Cardiac muscle cell (in vitro differentiated cells and primary cell): ENCODE measurements around the gene TPSD1. TPM values are rescaled to one million over a fixed set of nuclear protein-coding genes. Genes with fewer than 3 reads are reported as not detected.
"Not testable (repeated sequence)": the region's sequence is repeated elsewhere in the genome, so short reads cannot be mapped to it uniquely, and the experiment has no call there.

ENCODE experiments used
- DNase-seq, 2 donors: peaks; one replicate each; pipeline versions ENCODE4 v3.0.0 to v3.0.0-alpha.2; 2010 to 2017; ENCODE audit warnings: low read depth in 1 of 2, low spot score in 1 of 2
- H3K27ac ChIP-seq: fragments of 200-600 bp; sonication (generic); 2 replicates; pipeline ENCODE4 v1.5.1; 2016
- H3K27me3 ChIP-seq: fragments of 200-600 bp; sonication (generic); 2 replicates; pipeline ENCODE4 v1.6.0; 2016; ENCODE audit warnings: control low read depth
- H3K36me3 ChIP-seq: fragments of 200-600 bp; sonication (generic); 2 replicates; pipeline ENCODE4 v1.5.1; 2016; ENCODE audit warnings: control low read depth
- H3K4me1 ChIP-seq: fragments of 200-600 bp; sonication (generic); 2 replicates; pipeline ENCODE4 v1.8.1; 2017; ENCODE audit warnings: low read depth, mild to moderate bottlenecking, mixed run types
- H3K4me3 ChIP-seq: fragments of 200-600 bp; sonication (generic); 2 replicates; pipeline ENCODE4 v1.5.1; 2016; ENCODE audit warnings: mild to moderate bottlenecking
- H3K9me3 ChIP-seq: fragments of 200-600 bp; sonication (generic); 2 replicates; pipeline ENCODE4 v1.5.1; 2017; ENCODE audit warnings: low read depth, mild to moderate bottlenecking, control low read depth
- CTCF ChIP-seq: IDR thresholded peaks from 2 replicates; pipeline ENCODE4 v1.5.1; 2012; ENCODE audit warnings: low read depth, mild to moderate bottlenecking, low read length
- polyA plus RNA-seq: library from polyadenylated mRNA; unstranded; fragments of >200 nt; fragmentation: Nextera tagmentation; extraction: Ambion mirVana; gene quantifications from 2 replicates; pipeline ENCODE4 v1.2.1, GENCODE V29; 2016
- total RNA-seq: library from RNA; depleted of rRNA; stranded (reverse); fragments of >200 nt; gene quantifications from 2 replicates; pipeline ENCODE4 v1.2.3, GENCODE V29; 2016

TPSD1 gene
- total and polyA plus RNA-seq, 2 experiments from 2014 or later = not detected

- Histone ChIP-seq H3K4me3 (no peak overlapping the region), H3K9me3 (no peaks in the 10 kb centered on the region), H3K27me3 (no peaks in the 10 kb centered on the region), H3K27ac (no peak overlapping the region), H3K36me3 (no peaks in the 10 kb centered on the region), H3K4me1 (no peaks in the 10 kb centered on the region)
- DNase-seq = no peak
- TF ChIP-seq CTCF = no peak
Measured at GRCh38 chr16:1222553-1223354, 33.1 kb upstream of the TPSD1 start.

- no peaks in the 10 kb centered on the region for H3K36me3 ChIP-seq
- DNase-seq = no peak
- no peaks in the 10 kb centered on the region for H3K9me3 ChIP-seq
- no peak overlapping the region for H3K4me3 ChIP-seq
- H3K27me3 ChIP-seq = no peaks in the 10 kb centered on the region
- no peaks in the 10 kb centered on the region for H3K4me1 ChIP-seq
- no peak for TF ChIP-seq CTCF
- no peak overlapping the region for H3K27ac ChIP-seq
Measured at GRCh38 chr16:1223355-1224214, 32.3 kb upstream of the TPSD1 start.

GRCh38 chr16:1224558-1224957 lies 31.3 kb upstream of the TPSD1 start:
- no peak overlapping the region for H3K4me3 ChIP-seq
- TF ChIP-seq CTCF = no peak
- H3K4me1 ChIP-seq = no peaks in the 10 kb centered on the region
- no peak overlapping the region for H3K27ac ChIP-seq
- DNase-seq = no peak
- H3K9me3 ChIP-seq = no peaks in the 10 kb centered on the region
- H3K27me3 ChIP-seq = no peaks in the 10 kb centered on the region
- no peaks in the 10 kb centered on the region for H3K36me3 ChIP-seq

- Histone ChIP-seq H3K4me1 (no peaks in the 10 kb centered on the region), H3K27ac (no peak within 1 kb of the TSS), H3K27me3 (no peaks in the 10 kb centered on the region), H3K4me3 (no peak within 1 kb of the TSS), H3K9me3 (no peaks in the 10 kb centered on the region), H3K36me3 (no peaks in the 10 kb centered on the region)
- DNase-seq = no peak
- TF ChIP-seq CTCF = no peak
Measured at GRCh38 chr16:1225051-1225451, 30.8 kb upstream of the TPSD1 start, which contains the start of gene TPSG1. Gene TPSG1 (minus strand): TSS chr16:1225268. CDS start chr16:1225252, 16 bp downstream.

- not testable (repeated sequence) for H3K36me3 ChIP-seq, H3K9me3 ChIP-seq, H3K27me3 ChIP-seq, H3K4me3 ChIP-seq, DNase-seq, H3K27ac ChIP-seq, H3K4me1 ChIP-seq
Measured at GRCh38 chr16:1225728-1226311, 30.0 kb upstream of the TPSD1 start.

GRCh38 chr16:1226692-1227091 lies 29.2 kb upstream of the TPSD1 start:
- not testable (repeated sequence) for H3K27ac ChIP-seq, H3K4me1 ChIP-seq

GRCh38 chr16:1228227-1228626 lies 27.6 kb upstream of the TPSD1 start:
- not testable (repeated sequence) for H3K4me3 ChIP-seq, DNase-seq, H3K27ac ChIP-seq, H3K27me3 ChIP-seq, H3K36me3 ChIP-seq, H3K9me3 ChIP-seq, H3K4me1 ChIP-seq

More at GRCh38 chr16:1226692-1227091, 29.2 kb upstream of the TPSD1 start:
- peak in 1 of 2 donors; percentile 17 for DNase-seq
- not testable (repeated sequence) for H3K4me3 ChIP-seq, H3K9me3 ChIP-seq, H3K36me3 ChIP-seq, H3K27me3 ChIP-seq

GRCh38 chr16:1229476-1229875 lies 26.4 kb upstream of the TPSD1 start:
- not testable (repeated sequence) for H3K4me3 ChIP-seq, H3K4me1 ChIP-seq, DNase-seq, H3K27ac ChIP-seq, H3K9me3 ChIP-seq, H3K36me3 ChIP-seq, H3K27me3 ChIP-seq

GRCh38 chr16:1230084-1230470 lies 25.8 kb upstream of the TPSD1 start, which contains the start of gene TPSB2:
Gene TPSB2 (minus strand): TSS chr16:1230184. CDS start chr16:1229951, 233 bp downstream.
- H3K36me3 ChIP-seq, H3K4me3 ChIP-seq, H3K27ac ChIP-seq, H3K4me1 ChIP-seq, DNase-seq, H3K27me3 ChIP-seq, H3K9me3 ChIP-seq: not testable (repeated sequence)
